GM20431 (cell line): ENCODE data around the gene PRRG3.

Source experiments
- in situ Hi-C: fragments of 300-500 bp; cut with MseI, MboI; formaldehyde crosslinking; loops from one replicate; pipeline ENCODE4 v1.15.0; 2020; ENCODE audit warnings: low sequenced_read_pairs; ENCODE audit not compliant: unreplicated experiment

PRRG3 gene

GRCh38 chrX:151694661-151695582 is at the start of gene PRRG3:
TSS of gene PRRG3 (plus strand) at chrX:151695458. CDS start at chrX:151698815, 3,357 bp downstream.
- in situ Hi-C loops, result loop anchor here (25.0 kb wide), 1 partner anchor 183 kb away; no protein-coding TSS in a partner anchor

DNA sequence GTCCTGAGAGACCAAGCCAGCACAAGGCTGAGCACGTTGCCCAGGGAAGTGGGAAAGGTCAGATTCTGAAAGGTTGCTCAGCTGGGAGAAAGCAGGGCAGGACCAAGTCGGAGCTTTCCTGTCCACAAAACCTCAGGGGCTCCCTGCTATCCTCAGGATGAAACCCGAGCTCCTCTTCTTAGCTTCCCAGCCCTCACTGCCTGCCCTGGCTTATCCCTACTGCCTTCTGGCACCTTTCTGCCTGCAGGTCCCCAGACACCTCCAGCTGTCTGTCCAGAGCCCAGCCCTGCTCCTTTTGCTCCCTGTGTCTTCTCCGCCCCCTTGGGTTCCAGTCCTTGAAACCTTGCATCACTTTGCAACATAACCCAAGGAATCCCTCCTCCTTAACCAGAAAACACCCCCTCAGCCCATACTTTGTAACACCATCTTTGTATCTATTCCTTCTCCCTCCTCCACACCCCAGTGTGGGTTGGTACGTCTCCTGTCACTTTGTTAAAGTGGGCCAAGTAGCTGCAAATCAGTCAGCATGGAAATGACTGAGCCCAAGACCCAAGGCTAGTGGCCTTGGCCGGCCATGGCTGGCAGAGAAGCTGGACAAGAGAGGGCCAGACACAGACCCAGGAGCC is 20.0 kb upstream of the PRRG3 start:
- in situ Hi-C loops, result loop anchor here (10.0 to 25.0 kb wide), 2 partner anchors 163 to 520 kb away; no protein-coding TSS in a partner anchor

DNA sequence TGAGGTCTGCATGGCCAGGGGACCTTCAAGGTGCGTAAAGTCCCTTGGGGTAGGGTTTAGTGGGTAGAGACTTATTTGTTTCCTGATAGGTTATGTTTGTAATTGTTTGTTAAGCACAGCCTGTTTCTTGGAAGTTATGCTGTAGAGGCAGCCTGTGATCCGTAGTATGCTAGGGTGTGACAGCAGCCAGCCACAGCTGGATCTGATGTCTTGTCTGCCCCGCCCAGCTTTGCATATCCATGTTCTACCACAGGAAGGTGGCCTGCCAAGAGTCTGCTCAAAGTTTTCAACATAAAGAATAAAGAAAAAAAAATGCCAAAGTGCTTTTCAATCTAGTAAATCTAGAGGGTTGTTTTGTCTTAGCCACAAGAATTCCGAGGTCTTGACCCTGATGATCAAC is 19.1 kb upstream of the PRRG3 start:
- in situ Hi-C loops, result loop anchor here (10.0 to 25.0 kb wide), 2 partner anchors 164 to 521 kb away; no protein-coding TSS in a partner anchor

- in situ Hi-C loops, result loop anchor here (10.0 to 25.0 kb wide), 2 partner anchors 168 to 525 kb away; no protein-coding TSS in a partner anchor
Observed at GRCh38 chrX:151679798-151680402, 15.4 kb upstream of the PRRG3 start.

DNA sequence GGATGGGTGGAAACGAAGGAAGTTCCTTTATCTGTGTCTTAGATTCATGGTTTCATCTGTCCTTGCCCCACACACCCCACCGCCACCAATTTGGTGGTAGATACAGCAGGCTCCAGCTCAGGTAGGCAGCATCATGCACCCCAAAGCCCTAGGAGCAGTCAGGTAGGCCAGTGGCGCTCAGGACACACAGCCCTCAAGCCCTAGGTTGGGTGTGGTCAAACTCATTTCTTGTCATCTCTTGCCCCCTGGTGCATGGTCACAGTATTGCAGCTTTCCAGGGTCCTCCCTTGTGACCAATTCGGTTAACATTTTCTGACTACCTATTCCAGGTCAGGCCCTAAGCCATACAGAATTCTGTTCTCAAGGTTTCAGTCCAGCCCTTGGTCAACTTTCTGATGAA is 14.5 kb upstream of the PRRG3 start:
- in situ Hi-C loops, result loop anchor here (25.0 kb wide), 1 partner anchor 169 kb away; no protein-coding TSS in a partner anchor

DNA sequence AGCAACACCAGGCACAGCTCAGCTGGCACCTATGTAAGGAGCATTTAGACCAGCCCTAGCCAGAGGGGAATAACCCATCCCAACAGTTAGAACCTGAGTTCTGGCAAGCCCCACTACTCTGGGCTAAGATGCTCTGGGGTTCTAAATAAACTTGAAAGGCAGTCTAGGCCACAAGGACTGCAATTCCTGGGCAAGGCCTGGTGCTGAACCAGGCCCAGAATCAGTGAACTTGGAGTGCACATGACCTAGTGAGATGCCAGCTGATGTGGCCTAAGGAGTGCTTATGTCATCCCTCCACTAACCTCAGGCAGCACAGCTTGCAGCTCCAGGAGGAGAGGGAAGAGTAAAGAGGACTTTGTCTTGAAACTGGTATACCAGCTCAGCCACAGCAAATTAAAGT is 7.6 kb upstream of the PRRG3 start:
- in situ Hi-C loops, result loop anchor here (25.0 kb wide), 1 partner anchor 175 kb away; no protein-coding TSS in a partner anchor

GRCh38 chrX:151688695-151689094 is 6.6 kb upstream of the PRRG3 start:
- in situ Hi-C loops, result loop anchor here (25.0 kb wide), 1 partner anchor 176 kb away; no protein-coding TSS in a partner anchor

- in situ Hi-C loops, result loop anchor here (25.0 kb wide), 1 partner anchor 181 kb away; no protein-coding TSS in a partner anchor
Observed at GRCh38 chrX:151692825-151693224, 2.4 kb upstream of the PRRG3 start.

GRCh38 chrX:151694121-151694520 is 1.1 kb upstream of the PRRG3 start:
- in situ Hi-C loops, result loop anchor here (25.0 kb wide), 1 partner anchor 182 kb away; no protein-coding TSS in a partner anchor

DNA sequence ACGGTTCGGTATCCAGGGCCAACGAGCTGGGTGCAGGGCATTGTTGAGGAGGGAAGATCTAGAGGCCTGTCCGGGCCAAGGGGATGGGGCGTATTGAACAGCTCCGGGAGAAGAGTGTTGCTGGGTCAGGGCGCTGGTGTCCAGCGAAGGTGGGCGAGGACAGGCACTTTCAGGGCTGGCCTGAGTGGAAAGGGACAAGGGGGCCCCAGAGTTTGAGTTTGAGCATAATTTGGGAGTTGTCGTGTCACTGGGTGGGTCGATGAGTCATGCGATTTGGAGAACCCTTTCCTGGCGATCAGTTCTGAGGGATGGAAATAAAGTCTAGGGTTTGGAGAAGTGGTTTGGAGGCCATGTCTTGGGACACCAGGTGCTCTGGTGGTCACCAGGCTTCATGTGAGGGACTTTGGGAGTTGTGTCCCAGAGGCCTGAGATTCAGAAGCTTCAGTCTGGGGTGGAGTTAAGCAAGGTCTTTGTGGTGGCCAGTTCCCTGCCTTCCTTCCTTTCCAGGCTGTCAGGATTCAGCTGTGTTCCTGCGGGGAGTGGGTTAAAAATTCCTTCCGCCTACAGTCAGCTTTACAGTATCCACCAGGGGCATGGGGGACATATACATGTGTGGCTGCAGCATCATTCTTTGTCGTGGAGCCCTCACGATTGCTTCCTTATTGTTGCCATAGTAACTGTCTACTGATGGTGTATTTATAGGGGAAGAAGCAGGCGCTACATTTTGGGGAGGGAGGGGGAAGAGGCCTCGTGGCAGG is 504 bp downstream of the PRRG3 start:
- in situ Hi-C loops, result loop anchor here (25.0 kb wide), 1 partner anchor 183 kb away; no protein-coding TSS in a partner anchor

- in situ Hi-C loops, result loop anchor here (25.0 kb wide), 1 partner anchor 185 kb away; no protein-coding TSS in a partner anchor
Observed at GRCh38 chrX:151697082-151697481, 1.8 kb downstream of the PRRG3 start.

DNA sequence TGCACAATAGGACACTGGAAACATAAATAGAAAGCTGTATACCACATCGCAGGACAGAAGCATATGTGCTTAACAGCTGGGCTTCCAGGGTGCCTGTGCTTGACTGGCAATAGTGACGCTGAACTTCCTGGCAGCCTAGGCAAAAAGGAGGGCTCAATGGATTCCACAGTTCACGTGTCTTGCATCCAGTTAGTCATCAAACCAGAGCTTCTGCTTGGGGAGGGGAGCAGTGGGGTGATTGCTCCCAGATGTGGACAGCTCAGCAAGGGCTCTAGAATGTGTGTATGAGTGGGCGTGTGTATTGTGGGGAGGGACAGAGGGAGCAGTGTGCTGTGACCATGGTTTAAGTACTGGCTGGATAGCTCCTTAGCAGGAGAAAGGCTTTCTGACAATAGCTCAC is 2.3 kb downstream of the PRRG3 start:
- in situ Hi-C loops, result loop anchor here (25.0 kb wide), 1 partner anchor 185 kb away; no protein-coding TSS in a partner anchor

- in situ Hi-C loops, result loop anchor here (25.0 kb wide), 1 partner anchor 186 kb away; no protein-coding TSS in a partner anchor
Observed at GRCh38 chrX:151698485-151698884, 3.2 kb downstream of the PRRG3 start.

- in situ Hi-C loops, result loop anchor here (25.0 kb wide), 1 partner anchor 187 kb away; no protein-coding TSS in a partner anchor
Observed at GRCh38 chrX:151699746-151700145, 4.5 kb downstream of the PRRG3 start.

DNA sequence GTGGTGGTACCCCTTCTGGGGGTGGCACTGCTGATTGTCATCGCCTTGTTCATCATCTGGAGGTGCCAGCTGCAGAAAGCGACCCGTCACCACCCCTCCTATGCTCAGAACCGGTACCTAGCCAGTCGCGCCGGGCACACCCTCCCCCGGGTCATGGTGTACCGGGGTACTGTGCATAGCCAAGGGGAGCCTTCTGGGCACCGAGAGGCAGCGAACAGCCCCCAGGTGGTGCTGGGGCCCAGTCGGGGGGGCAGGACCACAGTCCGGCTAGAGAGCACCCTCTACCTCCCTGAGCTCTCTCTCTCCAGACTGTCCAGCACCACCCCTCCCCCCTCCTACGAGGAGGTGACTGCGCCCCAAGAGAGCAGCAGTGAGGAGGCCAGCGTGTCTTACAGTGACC is 5.3 kb downstream of the PRRG3 start:
- in situ Hi-C loops, result no loop called here

- in situ Hi-C loops, result no loop called here
Observed at GRCh38 chrX:151701071-151701470, 5.8 kb downstream of the PRRG3 start.

GRCh38 chrX:151701531-151701930 is 6.3 kb downstream of the PRRG3 start:
- in situ Hi-C loops, result no loop called here

DNA sequence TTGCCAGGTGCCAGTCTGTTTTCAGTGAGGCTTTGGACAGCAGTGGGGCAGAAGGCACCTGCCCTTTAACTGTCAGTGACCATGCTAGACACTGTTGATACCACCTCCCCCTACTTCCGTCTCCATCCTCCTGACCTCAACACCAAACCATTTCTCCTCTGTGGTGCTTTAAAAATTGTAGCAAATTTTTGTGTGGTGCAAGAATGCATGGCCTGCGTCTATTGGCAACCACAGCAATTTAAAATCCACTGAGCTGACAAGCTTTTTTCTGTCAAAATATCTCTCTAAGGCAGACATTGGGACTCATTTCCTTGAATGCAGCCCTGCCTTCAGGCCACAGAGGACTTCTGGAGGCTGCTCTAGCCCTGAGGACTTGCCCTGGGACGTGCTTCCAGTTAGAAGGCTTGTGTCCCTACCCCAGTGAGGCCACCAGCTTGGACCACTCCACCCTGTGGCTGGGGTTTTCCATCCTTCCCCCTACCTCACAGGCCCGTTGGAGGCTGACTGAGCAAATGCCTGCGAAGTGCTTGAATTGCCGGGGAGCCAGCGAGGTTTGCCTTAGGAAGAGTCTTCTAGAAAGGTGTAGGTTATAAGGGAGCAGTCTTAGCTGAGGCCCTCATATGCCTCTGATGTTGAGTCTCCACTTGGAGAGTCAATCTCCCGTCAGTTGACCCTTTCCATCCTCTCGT is 6.9 kb downstream of the PRRG3 start:
- in situ Hi-C loops, result no loop called here
